Measurements from ENCODE around the gene MFAP3L. TPM values are rescaled to one million over a fixed set of nuclear protein-coding genes. Genes with fewer than 3 reads are reported as not detected.

MFAP3L gene
- total and polyA plus RNA-seq, 8 donors, result 0.29 to 2.4 (median 0.53) TPM; not detected in 1

DNA sequence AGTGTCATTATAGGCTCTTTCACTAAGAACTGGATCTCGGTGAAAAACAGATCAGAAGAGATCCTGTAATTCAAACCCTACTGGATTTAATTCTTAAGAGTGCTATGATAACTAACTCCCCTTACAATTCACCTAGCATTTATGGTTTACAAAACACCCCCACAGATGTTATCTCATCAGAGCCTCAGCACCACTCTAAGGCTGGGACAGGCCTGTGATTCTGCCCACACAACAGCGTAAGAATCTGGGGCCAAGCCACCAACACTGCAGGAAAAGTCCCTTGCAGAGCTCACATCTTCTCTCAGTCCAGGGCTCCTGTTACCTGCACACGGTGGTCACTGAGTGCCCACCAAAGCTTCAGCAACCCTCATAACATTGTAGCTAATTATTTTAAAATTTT lies 8.9 kb downstream of the MFAP3L start:
- intact Hi-C loops (cut with DNase I; ENCODE audit: low total_unique reads), result no loop called here
- TF ChIP-seq EP300 (IDR thresholded peaks at IDR 0.05), result no peak
- TF ChIP-seq, protein P1, sequence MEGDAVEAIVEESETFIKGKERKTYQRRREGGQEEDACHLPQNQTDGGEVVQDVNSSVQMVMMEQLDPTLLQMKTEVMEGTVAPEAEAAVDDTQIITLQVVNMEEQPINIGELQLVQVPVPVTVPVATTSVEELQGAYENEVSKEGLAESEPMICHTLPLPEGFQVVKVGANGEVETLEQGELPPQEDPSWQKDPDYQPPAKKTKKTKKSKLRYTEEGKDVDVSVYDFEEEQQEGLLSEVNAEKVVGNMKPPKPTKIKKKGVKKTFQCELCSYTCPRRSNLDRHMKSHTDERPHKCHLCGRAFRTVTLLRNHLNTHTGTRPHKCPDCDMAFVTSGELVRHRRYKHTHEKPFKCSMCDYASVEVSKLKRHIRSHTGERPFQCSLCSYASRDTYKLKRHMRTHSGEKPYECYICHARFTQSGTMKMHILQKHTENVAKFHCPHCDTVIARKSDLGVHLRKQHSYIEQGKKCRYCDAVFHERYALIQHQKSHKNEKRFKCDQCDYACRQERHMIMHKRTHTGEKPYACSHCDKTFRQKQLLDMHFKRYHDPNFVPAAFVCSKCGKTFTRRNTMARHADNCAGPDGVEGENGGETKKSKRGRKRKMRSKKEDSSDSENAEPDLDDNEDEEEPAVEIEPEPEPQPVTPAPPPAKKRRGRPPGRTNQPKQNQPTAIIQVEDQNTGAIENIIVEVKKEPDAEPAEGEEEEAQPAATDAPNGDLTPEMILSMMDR (IDR thresholded peaks at IDR 0.05), result no peak
- no peak for TF ChIP-seq POLR2AphosphoS5 (IDR thresholded peaks at IDR 0.05)
- TF ChIP-seq POLR2A (IDR thresholded peaks at IDR 0.05), result no peak
- DNase-seq, result no peak
- Histone ChIP-seq H3K4me1 (no peaks in the 10 kb centered on the region), H3K27me3 (no peaks in the 10 kb centered on the region), H3K27ac (no peak overlapping the region), H3K9me3 (no peaks in the 10 kb centered on the region), H3K36me3 (no peaks in the 10 kb centered on the region), H3K4me3 (no peak overlapping the region)
- WGBS, 5 donors, result 72 to 83% (median 73%) methylated on average over 3 of the region's 3 CpGs

DNA sequence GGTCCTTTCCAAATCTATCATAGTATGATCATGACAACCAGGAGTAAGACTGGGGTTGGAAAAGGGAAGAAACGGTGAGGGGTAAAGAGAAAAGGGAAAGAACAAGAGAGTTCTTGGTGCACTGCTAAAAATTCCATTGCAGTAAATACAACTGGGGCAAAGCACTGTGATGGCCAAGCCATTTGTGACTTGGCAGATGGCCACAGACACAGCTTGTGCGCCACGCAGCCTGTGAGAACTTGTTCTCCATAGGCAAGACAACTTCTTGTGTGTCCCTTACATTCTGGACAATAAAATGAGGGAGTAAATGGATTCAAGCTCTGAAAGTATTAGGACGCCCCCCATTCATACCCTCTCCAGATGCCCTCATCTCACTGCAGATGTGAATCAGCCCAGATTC lies 10.9 kb downstream of the MFAP3L start:
- TF ChIP-seq EP300 (IDR thresholded peaks at IDR 0.05) (no peak), POLR2AphosphoS5 (IDR thresholded peaks at IDR 0.05) (no peak), POLR2A (IDR thresholded peaks at IDR 0.05) (no peak)
- TF ChIP-seq, protein P1 (IDR thresholded peaks at IDR 0.05), result no peak
- Histone ChIP-seq H3K4me3 (no peak overlapping the region), H3K36me3 (no peaks in the 10 kb centered on the region), H3K27ac (no peak overlapping the region), H3K9me3 (no peaks in the 10 kb centered on the region), H3K4me1 (no peaks in the 10 kb centered on the region), H3K27me3 (no peaks in the 10 kb centered on the region)
- DNase-seq, result peak in 1 of 2 donors; percentile 17
- intact Hi-C loops (cut with DNase I; ENCODE audit: low total_unique reads), result no loop called here
- WGBS, 5 donors, result 65 to 89% (median 84%) methylated on average over 4 of the region's 4 CpGs

DNA sequence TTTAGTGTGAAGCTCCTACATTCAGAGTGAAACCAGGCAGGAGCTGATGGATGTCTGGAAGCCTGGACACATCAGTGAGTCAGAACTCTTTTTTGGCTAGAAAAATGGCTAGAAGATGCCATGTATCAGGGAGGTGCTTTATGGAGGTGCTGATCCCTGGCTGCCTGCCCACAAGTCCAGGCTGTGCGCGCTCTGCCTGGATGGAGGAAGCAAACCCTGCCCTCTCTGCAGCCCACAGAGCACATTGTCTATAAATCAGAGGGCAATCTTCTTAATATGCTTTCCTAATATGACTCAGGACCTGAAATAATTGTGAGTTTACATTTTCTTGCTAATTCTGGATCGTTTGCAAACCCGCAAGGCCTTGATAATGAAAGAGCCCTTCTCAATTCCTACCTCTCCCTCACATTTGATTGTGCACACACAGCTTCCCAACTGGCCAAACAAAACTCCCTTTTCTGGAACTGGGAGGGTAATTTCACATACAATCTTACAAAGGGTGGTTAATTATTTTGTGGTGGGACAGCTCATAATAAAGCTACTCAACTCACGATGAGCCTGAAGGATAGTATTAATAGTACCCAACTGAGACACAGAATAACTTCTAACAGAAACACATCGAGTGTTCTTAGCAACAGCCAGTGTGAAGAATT lies 11.7 kb downstream of the MFAP3L start:
- 55 to 62% (median 60%) methylated on average over 6 of the region's 6 CpGs for WGBS, 5 donors
- H3K27ac ChIP-seq, result no peak overlapping the region

DNA sequence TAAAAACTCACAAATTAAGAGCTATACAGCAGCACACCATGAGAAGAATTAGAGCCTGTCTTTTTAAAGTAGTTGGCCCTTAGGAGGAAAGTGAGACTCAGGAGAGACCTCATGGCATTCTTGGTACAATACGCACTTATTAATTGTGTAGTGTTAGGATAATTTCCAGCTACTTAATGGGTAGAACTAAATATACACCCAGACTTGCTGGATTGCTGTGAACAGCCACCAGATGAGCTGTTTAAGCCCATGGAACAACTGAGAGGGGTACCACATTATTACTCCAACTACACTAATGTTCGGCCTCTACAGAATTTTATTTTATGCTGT lies 13.6 kb downstream of the MFAP3L start:
- no peak for DNase-seq
- no peak for TF ChIP-seq EP300 (IDR thresholded peaks at IDR 0.05)
- TF ChIP-seq, protein P1 (IDR thresholded peaks at IDR 0.05), result no peak
- Histone ChIP-seq H3K4me1 (peaks cover 0 to 10% (median 0%) of the 10 kb centered on the region in 4 donors), H3K27me3 (no peaks in the 10 kb centered on the region), H3K4me3 (no peak overlapping the region), H3K36me3 (no peaks in the 10 kb centered on the region), H3K27ac (no peak overlapping the region), H3K9me3 (no peaks in the 10 kb centered on the region)
- 89 to 97% (median 94%) methylated on average over 2 of the region's 2 CpGs for WGBS, 5 donors
- intact Hi-C loops (cut with DNase I; ENCODE audit: low total_unique reads), result no loop called here

More for the DNA sequence above, 11.7 kb downstream of the MFAP3L start:
- Histone ChIP-seq H3K27me3 (no peaks in the 10 kb centered on the region), H3K36me3 (no peaks in the 10 kb centered on the region), H3K4me3 (no peak overlapping the region), H3K9me3 (no peaks in the 10 kb centered on the region), H3K4me1 (no peaks in the 10 kb centered on the region)
- TF ChIP-seq, protein P1 (IDR thresholded peaks at IDR 0.05), result no peak
- TF ChIP-seq EP300 (IDR thresholded peaks at IDR 0.05) (no peak), POLR2AphosphoS5 (IDR thresholded peaks at IDR 0.05) (no peak), POLR2A (IDR thresholded peaks at IDR 0.05) (no peak)
- DNase-seq, result peak in 1 of 2 donors; percentile 15
- intact Hi-C loops (cut with DNase I; ENCODE audit: low total_unique reads), result no loop called here

Measured in stomach (tissue), 9 donors.